Adrenal gland (tissue), 5 donors: ENCODE measurements around the gene MEGF11.

Experiments used
- POLR2A ChIP-seq, 2 donors: fragments of 450-650 bp; IDR thresholded peaks; one replicate each; pipeline ENCODE4 v1.6.1; 2017; ENCODE audit warnings: antibody characterized with exemption in 2 of 2, mild to moderate bottlenecking in 2 of 2, moderate library complexity in 1 of 2
- TF ChIP-seq, protein P1 (sequence below), 6 experiments: fragments of 450-650 bp in 4 of 6; fragments of 200-600 bp in 2 of 6; sonication (generic) in 1 of 6; IDR thresholded peaks; 1 replicate in 5 of 6; 2 replicates in 1 of 6; pipeline versions ENCODE4 v1.5.1 to v1.8.0; 2016 to 2021; ENCODE audit warnings: antibody characterized with exemption in 6 of 6, mild to moderate bottlenecking in 2 of 6, moderate library complexity in 1 of 6
- donor health status: DM: no; HTN: no; CAD: no.

DNA sequence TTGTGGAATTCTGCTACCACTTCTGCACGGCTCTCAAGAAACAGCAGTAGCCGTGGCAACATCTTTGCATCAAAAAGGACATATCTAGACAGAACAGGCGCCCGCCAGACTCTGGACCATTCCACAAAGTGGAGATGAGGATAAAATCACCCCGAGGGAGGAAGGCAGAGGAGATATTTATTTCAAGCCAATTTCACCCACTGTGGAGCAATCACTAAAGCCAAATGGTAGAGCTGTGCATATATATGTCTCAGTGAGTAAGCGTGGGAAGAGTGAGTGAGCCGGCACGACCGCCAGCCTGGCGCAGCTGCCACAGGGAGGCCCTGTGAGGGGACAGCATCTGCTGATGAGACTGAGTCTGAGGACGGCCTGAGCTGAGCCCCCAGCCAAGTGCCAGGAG is 111.3 kb downstream of the MEGF11 start:
- TF ChIP-seq, protein P1, sequence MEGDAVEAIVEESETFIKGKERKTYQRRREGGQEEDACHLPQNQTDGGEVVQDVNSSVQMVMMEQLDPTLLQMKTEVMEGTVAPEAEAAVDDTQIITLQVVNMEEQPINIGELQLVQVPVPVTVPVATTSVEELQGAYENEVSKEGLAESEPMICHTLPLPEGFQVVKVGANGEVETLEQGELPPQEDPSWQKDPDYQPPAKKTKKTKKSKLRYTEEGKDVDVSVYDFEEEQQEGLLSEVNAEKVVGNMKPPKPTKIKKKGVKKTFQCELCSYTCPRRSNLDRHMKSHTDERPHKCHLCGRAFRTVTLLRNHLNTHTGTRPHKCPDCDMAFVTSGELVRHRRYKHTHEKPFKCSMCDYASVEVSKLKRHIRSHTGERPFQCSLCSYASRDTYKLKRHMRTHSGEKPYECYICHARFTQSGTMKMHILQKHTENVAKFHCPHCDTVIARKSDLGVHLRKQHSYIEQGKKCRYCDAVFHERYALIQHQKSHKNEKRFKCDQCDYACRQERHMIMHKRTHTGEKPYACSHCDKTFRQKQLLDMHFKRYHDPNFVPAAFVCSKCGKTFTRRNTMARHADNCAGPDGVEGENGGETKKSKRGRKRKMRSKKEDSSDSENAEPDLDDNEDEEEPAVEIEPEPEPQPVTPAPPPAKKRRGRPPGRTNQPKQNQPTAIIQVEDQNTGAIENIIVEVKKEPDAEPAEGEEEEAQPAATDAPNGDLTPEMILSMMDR (IDR thresholded peaks at IDR 0.05), result no peak
- TF ChIP-seq POLR2A (IDR thresholded peaks at IDR 0.05), result no peak
